ENCODE data around the gene CD3E.

Gene CD3E

DNA sequence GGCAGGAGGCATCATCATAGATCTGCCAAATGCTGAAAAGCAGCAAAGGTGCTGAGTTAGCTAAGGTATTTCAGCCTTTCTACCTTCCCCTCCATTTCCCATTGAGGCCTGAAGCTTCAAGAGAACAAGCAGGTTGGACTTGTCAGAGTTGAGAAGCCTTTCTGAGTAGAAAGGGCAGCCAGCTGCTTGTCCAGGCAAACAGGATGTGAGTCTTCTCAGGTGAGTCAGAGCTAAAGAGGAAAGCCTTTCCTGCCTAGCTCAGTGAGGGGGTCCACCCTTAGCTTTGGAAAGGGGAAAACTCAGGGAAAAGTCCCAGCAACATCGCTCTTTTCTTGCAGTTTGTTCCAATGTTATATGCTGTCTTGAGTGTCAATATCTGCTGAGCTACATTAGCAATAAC is 27.2 kb upstream of the CD3E start:
- no peak for DNase-seq (ENCODE audit: low read depth, low spot score)
- Histone ChIP-seq H3K4me3 (ENCODE audit: insufficient read length, low read depth) (no peak overlapping the region), H3K9ac (ENCODE audit: insufficient read length, low read depth) (no peak overlapping the region), H3K36me3 (ENCODE audit: insufficient read depth, insufficient read length, low read length) (no peaks in the 10 kb centered on the region), H3K27me3 (ENCODE audit: insufficient read depth, insufficient read length) (no peaks in the 10 kb centered on the region), H3K4me1 (ENCODE audit: insufficient read depth, insufficient read length) (no peaks in the 10 kb centered on the region), H3K9me3 (ENCODE audit: insufficient read depth, low read length) (no peaks in the 10 kb centered on the region)
- TF ChIP-seq SUZ12 (IDR thresholded peaks at IDR 0.05; ENCODE audit: extremely low read depth, insufficient read depth, insufficient read length) (no peak), ZNF274 (IDR thresholded peaks at IDR 0.05; ENCODE audit: low read depth, low read length) (no peak), YY1 (IDR thresholded peaks at IDR 0.05; ENCODE audit: insufficient read depth, insufficient read length) (no peak)

- no peaks in the 10 kb centered on the region for H3K36me3 ChIP-seq (ENCODE audit: insufficient read depth, insufficient read length, low read length)
- H3K27me3 ChIP-seq (ENCODE audit: insufficient read depth, insufficient read length): no peaks in the 10 kb centered on the region
- H3K9me3 ChIP-seq (ENCODE audit: insufficient read depth, low read length): no peaks in the 10 kb centered on the region
- H3K4me1 ChIP-seq (ENCODE audit: insufficient read depth, insufficient read length): no peaks in the 10 kb centered on the region
- H3K4me3 ChIP-seq (ENCODE audit: insufficient read length, low read depth): no peak overlapping the region
- DNase-seq (ENCODE audit: low read depth, low spot score): no peak
- no peak overlapping the region for H3K9ac ChIP-seq (ENCODE audit: insufficient read length, low read depth)
- no peak for TF ChIP-seq YY1 (IDR thresholded peaks at IDR 0.05; ENCODE audit: insufficient read depth, insufficient read length)
- TF ChIP-seq ZNF274 (IDR thresholded peaks at IDR 0.05; ENCODE audit: low read depth, low read length): no peak
- no peak for TF ChIP-seq SUZ12 (IDR thresholded peaks at IDR 0.05; ENCODE audit: extremely low read depth, insufficient read depth, insufficient read length)
These were observed 23.2 kb upstream of the CD3E start for GRCh38 chr11:118281284-118281683.

DNA sequence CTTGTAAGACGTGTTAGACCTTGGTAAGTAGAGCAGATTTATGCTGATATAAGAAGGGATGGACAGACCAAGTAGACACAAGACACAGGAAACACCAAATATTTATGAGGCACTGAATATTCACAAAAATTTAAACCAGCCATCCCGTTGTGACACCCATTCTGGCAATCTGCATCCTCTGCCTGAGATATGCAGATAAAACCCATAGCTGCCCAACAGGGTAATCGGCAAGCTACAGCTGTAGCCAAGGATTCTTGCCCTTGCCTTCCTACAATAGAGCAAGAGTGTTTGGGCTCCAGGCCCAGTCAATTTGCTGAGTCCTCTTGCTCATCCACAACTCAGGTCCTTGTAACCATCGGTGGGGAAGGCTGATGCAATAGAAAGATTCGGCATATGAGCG is 21.9 kb upstream of the CD3E start:
- Histone ChIP-seq H3K9me3 (ENCODE audit: insufficient read depth, low read length) (no peaks in the 10 kb centered on the region), H3K36me3 (ENCODE audit: insufficient read depth, insufficient read length, low read length) (no peaks in the 10 kb centered on the region), H3K4me1 (ENCODE audit: insufficient read depth, insufficient read length) (no peaks in the 10 kb centered on the region), H3K4me3 (ENCODE audit: insufficient read length, low read depth) (no peak overlapping the region), H3K27me3 (ENCODE audit: insufficient read depth, insufficient read length) (no peaks in the 10 kb centered on the region), H3K9ac (ENCODE audit: insufficient read length, low read depth) (no peak overlapping the region)
- no peak for DNase-seq (ENCODE audit: low read depth, low spot score)
- TF ChIP-seq YY1 (IDR thresholded peaks at IDR 0.05; ENCODE audit: insufficient read depth, insufficient read length): no peak
- TF ChIP-seq SUZ12 (IDR thresholded peaks at IDR 0.05; ENCODE audit: extremely low read depth, insufficient read depth, insufficient read length): no peak

GRCh38 chr11:118283037-118283636 is 21.4 kb upstream of the CD3E start:
- no peak overlapping the region for H3K4me3 ChIP-seq (ENCODE audit: insufficient read length, low read depth)
- H3K36me3 ChIP-seq (ENCODE audit: insufficient read depth, insufficient read length, low read length): no peaks in the 10 kb centered on the region
- no peaks in the 10 kb centered on the region for H3K9me3 ChIP-seq (ENCODE audit: insufficient read depth, low read length)
- TF ChIP-seq SUZ12 (IDR thresholded peaks at IDR 0.05; ENCODE audit: extremely low read depth, insufficient read depth, insufficient read length): no peak
- no peak for TF ChIP-seq ZNF274 (IDR thresholded peaks at IDR 0.05; ENCODE audit: low read depth, low read length)
- TF ChIP-seq YY1 (IDR thresholded peaks at IDR 0.05; ENCODE audit: insufficient read depth, insufficient read length): no peak
- no peaks in the 10 kb centered on the region for H3K27me3 ChIP-seq (ENCODE audit: insufficient read depth, insufficient read length)
- no peaks in the 10 kb centered on the region for H3K4me1 ChIP-seq (ENCODE audit: insufficient read depth, insufficient read length)
- DNase-seq (ENCODE audit: low read depth, low spot score): no peak
- no peak overlapping the region for H3K9ac ChIP-seq (ENCODE audit: insufficient read length, low read depth)

GRCh38 chr11:118283756-118284350 is 20.7 kb upstream of the CD3E start:
- no peaks in the 10 kb centered on the region for H3K9me3 ChIP-seq (ENCODE audit: insufficient read depth, low read length)
- TF ChIP-seq YY1 (IDR thresholded peaks at IDR 0.05; ENCODE audit: insufficient read depth, insufficient read length) (no peak), ZNF274 (IDR thresholded peaks at IDR 0.05; ENCODE audit: low read depth, low read length) (no peak), SUZ12 (IDR thresholded peaks at IDR 0.05; ENCODE audit: extremely low read depth, insufficient read depth, insufficient read length) (no peak)
- no peaks in the 10 kb centered on the region for H3K4me1 ChIP-seq (ENCODE audit: insufficient read depth, insufficient read length)
- DNase-seq (ENCODE audit: low read depth, low spot score): no peak
- no peak overlapping the region for H3K4me3 ChIP-seq (ENCODE audit: insufficient read length, low read depth)
- H3K36me3 ChIP-seq (ENCODE audit: insufficient read depth, insufficient read length, low read length): no peaks in the 10 kb centered on the region
- no peaks in the 10 kb centered on the region for H3K27me3 ChIP-seq (ENCODE audit: insufficient read depth, insufficient read length)
- H3K9ac ChIP-seq (ENCODE audit: insufficient read length, low read depth): no peak overlapping the region

GRCh38 chr11:118286545-118286944 is 18.0 kb upstream of the CD3E start:
- Histone ChIP-seq H3K4me1 (ENCODE audit: insufficient read depth, insufficient read length) (no peaks in the 10 kb centered on the region), H3K4me3 (ENCODE audit: insufficient read length, low read depth) (no peak overlapping the region), H3K36me3 (ENCODE audit: insufficient read depth, insufficient read length, low read length) (no peaks in the 10 kb centered on the region), H3K27me3 (ENCODE audit: insufficient read depth, insufficient read length) (no peaks in the 10 kb centered on the region), H3K9me3 (ENCODE audit: insufficient read depth, low read length) (no peaks in the 10 kb centered on the region), H3K9ac (ENCODE audit: insufficient read length, low read depth) (no peak overlapping the region)
- no peak for TF ChIP-seq SUZ12 (IDR thresholded peaks at IDR 0.05; ENCODE audit: extremely low read depth, insufficient read depth, insufficient read length)
- no peak for TF ChIP-seq YY1 (IDR thresholded peaks at IDR 0.05; ENCODE audit: insufficient read depth, insufficient read length)
- TF ChIP-seq ZNF274 (IDR thresholded peaks at IDR 0.05; ENCODE audit: low read depth, low read length): no peak
- DNase-seq (ENCODE audit: low read depth, low spot score): no peak

DNA sequence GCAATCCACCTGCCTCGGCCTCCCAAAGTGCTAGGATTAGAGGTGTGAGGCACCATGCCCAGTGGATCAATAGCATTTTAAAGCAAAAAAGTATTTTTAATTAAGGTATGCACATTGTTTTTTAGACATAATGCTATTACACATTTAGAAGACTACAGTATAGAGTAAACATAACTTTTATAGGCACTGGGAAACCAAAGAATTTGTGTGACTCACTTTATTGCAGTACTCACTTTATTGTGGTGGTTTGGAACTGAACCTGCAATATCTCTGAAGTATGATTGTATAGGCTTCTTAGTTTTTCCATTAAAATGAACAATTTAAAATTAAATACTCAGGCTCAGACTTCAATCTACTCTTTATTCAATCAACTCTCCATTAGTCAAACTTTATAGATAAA is 17.5 kb upstream of the CD3E start:
- Histone ChIP-seq H3K27me3 (ENCODE audit: insufficient read depth, insufficient read length) (no peaks in the 10 kb centered on the region), H3K9me3 (ENCODE audit: insufficient read depth, low read length) (no peaks in the 10 kb centered on the region), H3K4me3 (ENCODE audit: insufficient read length, low read depth) (no peak overlapping the region), H3K36me3 (ENCODE audit: insufficient read depth, insufficient read length, low read length) (no peaks in the 10 kb centered on the region), H3K9ac (ENCODE audit: insufficient read length, low read depth) (no peak overlapping the region), H3K4me1 (ENCODE audit: insufficient read depth, insufficient read length) (no peaks in the 10 kb centered on the region)
- DNase-seq (ENCODE audit: low read depth, low spot score): no peak
- no peak for TF ChIP-seq SUZ12 (IDR thresholded peaks at IDR 0.05; ENCODE audit: extremely low read depth, insufficient read depth, insufficient read length)
- TF ChIP-seq YY1 (IDR thresholded peaks at IDR 0.05; ENCODE audit: insufficient read depth, insufficient read length): no peak
- TF ChIP-seq ZNF274 (IDR thresholded peaks at IDR 0.05; ENCODE audit: low read depth, low read length): no peak
